Stomach (tissue), 4 donors: ENCODE measurements around the gene IL18R1.

Source experiments
- POLR2A ChIP-seq, 4 donors: fragments of 450-650 bp; IDR thresholded peaks; one replicate each; pipeline ENCODE4 v1.6.1; 2016; ENCODE audit warnings: antibody characterized with exemption in 4 of 4, control low read depth in 2 of 4, mild to moderate bottlenecking in 1 of 4, moderate library complexity in 1 of 4
- TF ChIP-seq, protein P1 (sequence below), 7 experiments: fragments of 450-650 bp in 4 of 7; fragments of 200-600 bp in 3 of 7; sonication (generic) in 3 of 7; IDR thresholded peaks; one replicate each; pipeline ENCODE4 v1.5.1; 2016 to 2019; ENCODE audit warnings: antibody characterized with exemption in 7 of 7, control low read depth in 2 of 7, mild to moderate bottlenecking in 1 of 7

- TF ChIP-seq, protein P1, sequence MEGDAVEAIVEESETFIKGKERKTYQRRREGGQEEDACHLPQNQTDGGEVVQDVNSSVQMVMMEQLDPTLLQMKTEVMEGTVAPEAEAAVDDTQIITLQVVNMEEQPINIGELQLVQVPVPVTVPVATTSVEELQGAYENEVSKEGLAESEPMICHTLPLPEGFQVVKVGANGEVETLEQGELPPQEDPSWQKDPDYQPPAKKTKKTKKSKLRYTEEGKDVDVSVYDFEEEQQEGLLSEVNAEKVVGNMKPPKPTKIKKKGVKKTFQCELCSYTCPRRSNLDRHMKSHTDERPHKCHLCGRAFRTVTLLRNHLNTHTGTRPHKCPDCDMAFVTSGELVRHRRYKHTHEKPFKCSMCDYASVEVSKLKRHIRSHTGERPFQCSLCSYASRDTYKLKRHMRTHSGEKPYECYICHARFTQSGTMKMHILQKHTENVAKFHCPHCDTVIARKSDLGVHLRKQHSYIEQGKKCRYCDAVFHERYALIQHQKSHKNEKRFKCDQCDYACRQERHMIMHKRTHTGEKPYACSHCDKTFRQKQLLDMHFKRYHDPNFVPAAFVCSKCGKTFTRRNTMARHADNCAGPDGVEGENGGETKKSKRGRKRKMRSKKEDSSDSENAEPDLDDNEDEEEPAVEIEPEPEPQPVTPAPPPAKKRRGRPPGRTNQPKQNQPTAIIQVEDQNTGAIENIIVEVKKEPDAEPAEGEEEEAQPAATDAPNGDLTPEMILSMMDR (IDR thresholded peaks at IDR 0.05): no peak
- TF ChIP-seq POLR2A (IDR thresholded peaks at IDR 0.05): no peak
These were observed 31.4 kb downstream of the IL18R1 start for GRCh38 chr2:102386867-102387541.
